ENCODE data around the gene OBP2A. TPM values are rescaled to one million over a fixed set of nuclear protein-coding genes. Genes with fewer than 3 reads are reported as not detected.

OBP2A gene
- total and polyA plus RNA-seq, 2 of the 8 experiments (the other 6 are each of a cell fraction or from before 2014, with no cell fraction given): not detected

DNA sequence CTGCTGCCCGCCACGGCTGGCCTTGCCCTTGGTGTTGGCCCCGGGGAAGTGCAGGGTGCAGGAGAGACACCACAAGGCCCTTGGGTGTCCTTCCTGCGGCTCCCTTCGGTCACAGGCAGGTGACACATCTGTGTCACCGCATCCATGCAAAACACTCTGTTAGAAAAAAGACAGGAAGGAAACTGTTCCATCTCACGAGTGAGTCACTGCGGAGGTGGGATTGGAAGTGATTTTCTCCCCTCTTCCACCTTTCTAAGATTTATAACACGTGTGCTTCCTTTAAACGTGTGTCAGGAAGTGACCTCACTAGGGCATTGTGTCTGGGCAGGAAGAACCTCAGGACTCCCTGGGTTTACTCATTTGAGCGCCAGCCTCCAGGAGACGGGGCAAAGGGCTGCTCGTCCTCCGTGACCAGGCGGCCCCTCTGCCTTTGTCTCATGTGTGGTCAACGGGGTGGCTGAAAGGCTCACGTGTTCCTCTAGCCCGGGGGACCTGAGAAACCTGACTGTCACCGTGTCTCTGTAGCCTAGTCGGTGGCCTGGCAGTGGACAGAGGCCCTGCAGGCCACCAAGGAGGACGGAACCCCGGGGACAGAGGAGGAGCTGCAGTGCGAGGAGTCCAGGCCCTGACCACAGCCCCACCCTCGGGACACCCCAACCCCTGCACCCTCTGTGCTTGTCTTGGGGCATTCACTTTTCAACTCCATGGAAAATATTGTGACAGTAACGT is 29.6 kb upstream of the OBP2A start (continued):
- no peak for TF ChIP-seq EZH2 (IDR thresholded peaks at IDR 0.05; ENCODE audit: low read depth, low read length, severe bottlenecking)
- TF ChIP-seq CEBPB (IDR thresholded peaks at IDR 0.05; ENCODE audit: low read depth, low read length): no peak
- no peak for TF ChIP-seq CTCF (IDR thresholded peaks at IDR 0.05; ENCODE audit: control extremely low read depth in 1 of 3, insufficient read depth in 1 of 3, low read depth in 1 of 3, low read length in 3 of 3)
- TF ChIP-seq, protein P1, sequence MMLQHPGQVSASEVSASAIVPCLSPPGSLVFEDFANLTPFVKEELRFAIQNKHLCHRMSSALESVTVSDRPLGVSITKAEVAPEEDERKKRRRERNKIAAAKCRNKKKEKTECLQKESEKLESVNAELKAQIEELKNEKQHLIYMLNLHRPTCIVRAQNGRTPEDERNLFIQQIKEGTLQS (IDR thresholded peaks at IDR 0.05; ENCODE audit: insufficient read depth, low read depth, low read length): no peak
- no peak for TF ChIP-seq CBX8 (IDR thresholded peaks at IDR 0.05; ENCODE audit: borderline replicate concordance, low read depth, low read length)
- TF ChIP-seq SIRT6 (IDR thresholded peaks at IDR 0.05; ENCODE audit: low read length): no peak
- no peak for TF ChIP-seq NANOG (IDR thresholded peaks at IDR 0.05; ENCODE audit: insufficient read depth, low read depth, low read length, poor library complexity, severe bottlenecking)

All from H1 (cell line).